Cardiac muscle cell (in vitro differentiated cells and primary cell): Measurements from ENCODE around the gene CYP4F22. TPM values are rescaled to one million over a fixed set of nuclear protein-coding genes. Genes with fewer than 3 reads are reported as not detected.
A peak's percentile ranks its signal among the peaks of the same experiment; 100 is the strongest.
"Not testable (repeated sequence)": the region's sequence is repeated elsewhere in the genome, so short reads cannot be mapped to it uniquely, and the experiment has no call there.

Experiments
- DNase-seq, 2 donors: peaks; one replicate each; pipeline versions ENCODE4 v3.0.0 to v3.0.0-alpha.2; 2010 to 2017; ENCODE audit warnings: low read depth in 1 of 2, low spot score in 1 of 2
- H3K27ac ChIP-seq: fragments of 200-600 bp; sonication (generic); 2 replicates; pipeline ENCODE4 v1.5.1; 2016
- H3K27me3 ChIP-seq: fragments of 200-600 bp; sonication (generic); 2 replicates; pipeline ENCODE4 v1.6.0; 2016; ENCODE audit warnings: control low read depth
- H3K36me3 ChIP-seq: fragments of 200-600 bp; sonication (generic); 2 replicates; pipeline ENCODE4 v1.5.1; 2016; ENCODE audit warnings: control low read depth
- H3K4me1 ChIP-seq: fragments of 200-600 bp; sonication (generic); 2 replicates; pipeline ENCODE4 v1.8.1; 2017; ENCODE audit warnings: low read depth, mild to moderate bottlenecking, mixed run types
- H3K4me3 ChIP-seq: fragments of 200-600 bp; sonication (generic); 2 replicates; pipeline ENCODE4 v1.5.1; 2016; ENCODE audit warnings: mild to moderate bottlenecking
- H3K9me3 ChIP-seq: fragments of 200-600 bp; sonication (generic); 2 replicates; pipeline ENCODE4 v1.5.1; 2017; ENCODE audit warnings: low read depth, mild to moderate bottlenecking, control low read depth
- polyA plus RNA-seq: library from polyadenylated mRNA; unstranded; fragments of >200 nt; fragmentation: Nextera tagmentation; extraction: Ambion mirVana; gene quantifications from 2 replicates; pipeline ENCODE4 v1.2.1, GENCODE V29; 2016
- total RNA-seq: library from RNA; depleted of rRNA; stranded (reverse); fragments of >200 nt; gene quantifications from 2 replicates; pipeline ENCODE4 v1.2.3, GENCODE V29; 2016
- TF ChIP-seq, protein P1 (sequence below): IDR thresholded peaks from 2 replicates; pipeline ENCODE4 v1.5.1; 2012; ENCODE audit warnings: low read depth, mild to moderate bottlenecking, low read length

The CYP4F22 gene
- total and polyA plus RNA-seq, 2 experiments from 2014 or later, result not detected

DNA sequence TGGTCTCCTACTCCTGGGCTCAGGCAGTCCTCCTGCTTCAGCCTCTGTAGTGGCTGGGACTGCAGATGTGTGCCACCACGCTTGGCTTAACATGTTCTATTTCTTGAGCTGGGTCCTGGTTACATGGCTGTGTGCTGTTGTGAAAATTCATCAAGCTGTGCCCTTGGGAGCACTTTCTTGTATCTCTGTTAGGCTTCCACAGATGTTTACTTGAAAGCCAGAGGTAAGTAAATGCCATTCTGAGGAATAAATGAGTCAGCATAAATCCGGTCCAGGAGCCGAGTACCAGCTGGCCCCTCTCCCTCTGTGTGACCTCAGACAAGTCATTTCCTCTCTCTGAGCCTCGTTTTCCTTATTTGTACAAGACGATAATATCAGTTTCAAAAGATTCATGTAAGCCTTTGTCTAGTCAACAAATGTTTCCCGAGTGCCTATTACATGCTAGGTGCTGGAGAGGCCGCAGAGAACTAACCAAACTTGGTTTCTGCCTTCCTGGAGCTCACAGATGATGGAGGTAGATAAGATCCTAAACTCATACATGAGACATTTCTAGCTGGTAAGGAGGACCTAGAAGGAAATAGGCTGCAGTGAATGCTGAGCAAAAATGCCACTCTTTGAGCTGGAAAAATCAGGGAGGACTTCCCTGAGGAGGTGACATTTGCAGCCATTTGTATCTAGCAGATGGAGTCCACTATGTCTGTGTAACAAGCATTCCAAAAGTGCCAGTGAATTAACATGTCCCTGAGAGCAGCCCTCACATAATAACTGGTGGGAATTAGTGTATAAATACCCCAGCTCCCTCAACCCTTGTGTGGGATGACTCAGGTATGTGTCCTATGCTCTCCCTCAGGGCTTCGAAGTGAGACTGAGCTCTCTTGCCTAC, 41.2 kb upstream of the CYP4F22 start:
- peaks cover 37% of the 10 kb centered on the region for H3K27me3 ChIP-seq
- TF ChIP-seq, protein P1, sequence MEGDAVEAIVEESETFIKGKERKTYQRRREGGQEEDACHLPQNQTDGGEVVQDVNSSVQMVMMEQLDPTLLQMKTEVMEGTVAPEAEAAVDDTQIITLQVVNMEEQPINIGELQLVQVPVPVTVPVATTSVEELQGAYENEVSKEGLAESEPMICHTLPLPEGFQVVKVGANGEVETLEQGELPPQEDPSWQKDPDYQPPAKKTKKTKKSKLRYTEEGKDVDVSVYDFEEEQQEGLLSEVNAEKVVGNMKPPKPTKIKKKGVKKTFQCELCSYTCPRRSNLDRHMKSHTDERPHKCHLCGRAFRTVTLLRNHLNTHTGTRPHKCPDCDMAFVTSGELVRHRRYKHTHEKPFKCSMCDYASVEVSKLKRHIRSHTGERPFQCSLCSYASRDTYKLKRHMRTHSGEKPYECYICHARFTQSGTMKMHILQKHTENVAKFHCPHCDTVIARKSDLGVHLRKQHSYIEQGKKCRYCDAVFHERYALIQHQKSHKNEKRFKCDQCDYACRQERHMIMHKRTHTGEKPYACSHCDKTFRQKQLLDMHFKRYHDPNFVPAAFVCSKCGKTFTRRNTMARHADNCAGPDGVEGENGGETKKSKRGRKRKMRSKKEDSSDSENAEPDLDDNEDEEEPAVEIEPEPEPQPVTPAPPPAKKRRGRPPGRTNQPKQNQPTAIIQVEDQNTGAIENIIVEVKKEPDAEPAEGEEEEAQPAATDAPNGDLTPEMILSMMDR, result no peak
- no peak overlapping the region for H3K27ac ChIP-seq
- H3K4me3 ChIP-seq, result no peak overlapping the region
- peak in 1 of 2 donors; percentile 88 for DNase-seq
- H3K36me3 ChIP-seq, result no peaks in the 10 kb centered on the region
- no peaks in the 10 kb centered on the region for H3K9me3 ChIP-seq
- no peaks in the 10 kb centered on the region for H3K4me1 ChIP-seq

DNA sequence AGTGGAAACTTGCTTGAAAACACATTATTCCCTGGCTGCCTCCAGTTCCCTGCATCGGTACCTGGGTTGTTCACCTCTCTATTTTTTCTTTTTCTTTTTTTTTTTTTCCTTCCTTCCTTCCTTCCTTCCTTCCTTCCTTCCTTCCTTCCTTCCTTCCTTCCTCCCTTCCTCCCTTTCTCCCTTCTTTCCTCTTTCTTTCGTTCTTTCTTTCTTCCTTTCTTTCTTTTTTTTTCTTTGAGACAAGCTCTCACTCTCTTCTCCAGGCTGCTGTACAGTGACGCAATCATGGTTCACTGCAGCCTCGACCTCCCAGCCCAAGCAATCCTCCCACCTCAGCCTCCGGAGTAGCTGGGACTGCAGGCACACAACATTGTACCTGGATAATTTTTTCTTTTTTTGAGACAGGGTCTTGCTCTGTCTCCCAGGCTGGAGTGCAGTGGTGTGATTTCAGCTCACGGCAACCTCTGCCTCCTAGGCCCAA, 40.6 kb upstream of the CYP4F22 start:
- H3K27ac ChIP-seq, result no peak overlapping the region
- peaks cover 37% of the 10 kb centered on the region for H3K27me3 ChIP-seq
- no peak for DNase-seq
- no peaks in the 10 kb centered on the region for H3K4me1 ChIP-seq
- no peaks in the 10 kb centered on the region for H3K36me3 ChIP-seq
- H3K4me3 ChIP-seq, result no peak overlapping the region
- H3K9me3 ChIP-seq, result no peaks in the 10 kb centered on the region
- TF ChIP-seq, protein P1, result no peak

DNA sequence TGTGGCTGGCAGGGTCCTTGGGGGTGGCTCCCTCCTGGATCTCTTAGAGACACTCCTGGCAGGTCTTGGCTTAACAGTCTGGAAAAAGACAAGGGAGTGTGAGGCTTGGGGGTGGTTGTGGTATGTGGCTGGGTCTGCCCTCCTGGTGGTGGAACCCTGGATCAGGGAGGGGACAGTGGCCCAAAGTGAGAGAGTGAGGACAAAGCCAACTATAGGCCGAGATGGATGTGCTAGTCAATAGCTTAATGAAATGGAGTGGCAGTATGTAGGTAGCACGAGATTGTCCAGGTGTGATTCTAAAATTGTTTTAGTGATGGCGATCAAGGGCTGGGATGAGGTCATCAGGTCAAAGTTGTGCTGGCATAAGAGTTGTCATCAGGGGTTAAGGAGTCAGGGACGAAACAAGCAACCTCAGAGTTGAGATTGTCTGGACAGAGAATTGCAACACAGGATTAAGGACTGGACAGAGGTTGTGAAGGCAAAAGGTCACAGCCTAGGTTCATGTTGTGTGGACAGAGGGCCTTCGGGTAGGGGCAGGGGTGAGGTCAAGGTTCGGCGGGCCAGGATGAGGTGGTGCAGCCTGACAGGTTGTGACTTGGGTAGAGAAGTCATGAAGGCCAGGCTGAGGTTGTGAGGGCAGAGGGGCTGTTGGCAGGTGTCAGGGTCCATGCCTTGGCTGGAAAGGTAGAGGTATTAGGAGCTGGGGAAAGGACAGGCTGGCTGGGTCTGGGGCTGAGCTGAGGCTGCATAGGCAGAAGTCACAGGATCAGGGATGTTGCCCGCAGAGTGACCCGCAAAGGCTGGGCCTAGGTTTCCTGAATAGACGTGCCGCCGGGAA, 39.4 kb upstream of the CYP4F22 start:
- DNase-seq, result no peak
- Histone ChIP-seq H3K4me1 (no peaks in the 10 kb centered on the region), H3K36me3 (no peaks in the 10 kb centered on the region), H3K4me3 (no peak overlapping the region), H3K27me3 (peaks cover 37% of the 10 kb centered on the region), H3K27ac (no peak overlapping the region), H3K9me3 (no peaks in the 10 kb centered on the region)
- TF ChIP-seq, protein P1, result no peak

DNA sequence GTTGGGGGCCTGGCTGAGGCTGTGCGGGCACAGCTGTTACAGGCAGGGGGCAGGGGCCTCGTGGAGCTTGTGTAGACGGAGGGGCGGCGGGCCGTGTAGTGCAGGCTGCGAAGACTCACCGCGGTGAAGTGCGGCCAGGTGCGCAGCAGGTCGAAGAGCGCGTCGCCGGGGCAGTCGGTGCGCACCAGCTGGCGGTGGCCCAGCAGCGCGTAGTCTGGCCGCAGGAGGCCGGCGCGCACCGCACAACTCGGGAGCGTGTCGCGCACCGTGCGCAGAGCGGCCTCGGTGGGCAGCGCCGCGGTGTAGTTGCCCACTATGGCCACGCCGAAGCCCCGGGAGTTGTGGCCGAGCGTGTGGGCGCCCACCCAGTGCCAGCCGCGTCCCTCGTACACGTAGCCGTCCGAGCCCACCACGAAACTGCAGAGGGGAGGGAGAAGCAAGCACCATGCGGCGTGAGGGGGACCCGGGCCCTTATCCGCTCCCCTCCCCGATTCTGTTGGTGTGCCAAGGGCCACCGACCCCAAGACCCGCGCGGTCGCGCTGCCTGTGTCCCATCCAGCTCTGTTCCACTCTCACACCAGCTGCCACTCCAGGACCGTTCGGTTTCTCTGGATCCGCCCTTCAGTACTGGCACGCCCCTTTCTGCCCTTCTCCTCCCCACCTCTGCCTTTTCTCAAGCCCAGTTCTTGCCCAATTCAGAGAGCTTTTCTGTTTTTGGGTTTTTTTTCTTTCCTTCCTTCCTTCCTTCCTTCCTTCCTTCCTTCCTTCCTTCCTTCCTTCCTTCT, 38.6 kb upstream of the CYP4F22 start:
- TF ChIP-seq, protein P1, result no peak
- Histone ChIP-seq H3K27ac (no peak overlapping the region), H3K36me3 (no peaks in the 10 kb centered on the region), H3K4me3 (no peak overlapping the region), H3K27me3 (peaks cover 37% of the 10 kb centered on the region), H3K4me1 (no peaks in the 10 kb centered on the region), H3K9me3 (no peaks in the 10 kb centered on the region)
- peak in 1 of 2 donors; percentile 49 for DNase-seq

DNA sequence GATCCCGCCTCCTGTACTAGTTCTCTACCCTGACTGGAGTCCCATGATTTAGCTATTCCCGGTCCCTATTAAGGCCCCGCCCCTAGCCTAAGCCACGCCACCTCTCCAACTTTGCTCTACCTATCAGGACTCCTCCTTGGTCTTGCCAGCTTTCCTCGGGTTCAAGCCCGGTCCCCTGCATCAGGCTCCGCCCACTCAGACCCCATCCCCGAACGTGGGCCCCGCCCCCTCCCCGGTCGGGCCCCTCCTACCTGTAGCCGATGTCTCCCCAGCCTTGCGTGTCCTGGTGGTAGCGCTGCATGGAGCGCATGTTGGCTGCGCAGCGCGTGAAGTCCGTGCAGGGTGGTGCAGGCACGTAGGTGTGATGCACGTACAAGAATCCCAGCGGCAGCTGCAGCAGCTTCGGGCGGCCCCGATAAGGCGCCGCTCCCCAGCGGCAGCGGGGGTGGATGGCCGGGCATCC, 36.7 kb upstream of the CYP4F22 start:
- Histone ChIP-seq H3K4me3 (no peak overlapping the region), H3K36me3 (no peaks in the 10 kb centered on the region), H3K4me1 (no peaks in the 10 kb centered on the region), H3K9me3 (no peaks in the 10 kb centered on the region), H3K27ac (no peak overlapping the region), H3K27me3 (peaks cover 37% of the 10 kb centered on the region)
- no peak for DNase-seq
- TF ChIP-seq, protein P1, result no peak

DNA sequence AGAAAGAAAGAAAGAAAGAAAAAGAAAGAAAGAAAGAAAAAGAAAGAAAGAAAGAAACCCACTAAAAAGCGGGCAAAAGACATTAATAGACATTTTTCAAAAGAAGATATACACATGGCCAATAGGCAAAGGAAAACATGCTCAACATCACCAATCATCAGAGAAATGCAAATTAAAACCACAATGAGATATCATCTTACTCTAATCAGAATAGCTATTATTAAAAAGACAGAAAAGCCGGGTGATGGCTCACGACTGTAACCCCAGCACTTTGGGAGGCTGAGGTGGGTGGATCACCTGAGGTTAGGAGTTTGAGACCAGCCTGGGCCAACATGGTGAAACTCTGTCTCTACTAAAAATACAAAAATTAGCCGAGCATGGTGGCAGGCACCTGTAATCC, 34.5 kb upstream of the CYP4F22 start:
- H3K27ac ChIP-seq, H3K36me3 ChIP-seq, DNase-seq, H3K4me1 ChIP-seq, H3K9me3 ChIP-seq, H3K4me3 ChIP-seq: not testable (repeated sequence)
- peaks cover 20% of the 10 kb centered on the region for H3K27me3 ChIP-seq
